Measurements from ENCODE around the gene JMJD1C. TPM values are rescaled to one million over a fixed set of nuclear protein-coding genes. Genes with fewer than 3 reads are reported as not detected.
A peak's percentile ranks its signal among the peaks of the same experiment; 100 is the strongest.

The JMJD1C gene
- total RNA-seq, 1 donor from 2014 or later, result 120 TPM

- TF ChIP-seq CTCF (IDR thresholded peaks at IDR 0.05), result no peak
- H3K4me3 Mint-ChIP-seq (ENCODE audit: unreplicated experiment), result no peak overlapping the region
- H3K27me3 Mint-ChIP-seq (ENCODE audit: unreplicated experiment), result no peaks in the 10 kb centered on the region
- H3K36me3 Mint-ChIP-seq (ENCODE audit: unreplicated experiment), result peaks cover 9% of the 10 kb centered on the region
- H3K27ac Mint-ChIP-seq (ENCODE audit: unreplicated experiment), result peak overlapping the region; percentile 87
- H3K9me3 Mint-ChIP-seq (ENCODE audit: unreplicated experiment), result peaks cover 6% of the 10 kb centered on the region
- no peak for DNase-seq (ENCODE audit: extremely low spot score, unreplicated experiment)
- H3K4me1 Mint-ChIP-seq (ENCODE audit: unreplicated experiment), result peaks cover 33% of the 10 kb centered on the region
Measured at GRCh38 chr10:63375458-63375857, 90.3 kb downstream of the JMJD1C start.

- TF ChIP-seq CTCF (IDR thresholded peaks at IDR 0.05), result no peak
- Mint-ChIP-seq H3K36me3 (ENCODE audit: unreplicated experiment) (peaks cover 4% of the 10 kb centered on the region), H3K27ac (ENCODE audit: unreplicated experiment) (peak overlapping the region; percentile 87)
Measured at GRCh38 chr10:63374991-63375390, 90.8 kb downstream of the JMJD1C start.

GRCh38 chr10:63373176-63373575 lies 92.6 kb downstream of the JMJD1C start:
- TF ChIP-seq CTCF (IDR thresholded peaks at IDR 0.05), result no peak
- peaks cover 6% of the 10 kb centered on the region for H3K9me3 Mint-ChIP-seq (ENCODE audit: unreplicated experiment)
- no peak overlapping the region for H3K4me3 Mint-ChIP-seq (ENCODE audit: unreplicated experiment)
- peaks cover 33% of the 10 kb centered on the region for H3K4me1 Mint-ChIP-seq (ENCODE audit: unreplicated experiment)
- H3K27ac Mint-ChIP-seq (ENCODE audit: unreplicated experiment), result no peak overlapping the region
- DNase-seq (ENCODE audit: extremely low spot score, unreplicated experiment), result no peak
- no peaks in the 10 kb centered on the region for H3K27me3 Mint-ChIP-seq (ENCODE audit: unreplicated experiment)
- H3K36me3 Mint-ChIP-seq (ENCODE audit: unreplicated experiment), result no peaks in the 10 kb centered on the region

More at GRCh38 chr10:63374991-63375390, 90.8 kb downstream of the JMJD1C start:
- Mint-ChIP-seq H3K27me3 (ENCODE audit: unreplicated experiment) (no peaks in the 10 kb centered on the region), H3K4me3 (ENCODE audit: unreplicated experiment) (no peak overlapping the region), H3K9me3 (ENCODE audit: unreplicated experiment) (peaks cover 6% of the 10 kb centered on the region), H3K4me1 (ENCODE audit: unreplicated experiment) (peaks cover 33% of the 10 kb centered on the region)
- no peak for DNase-seq (ENCODE audit: extremely low spot score, unreplicated experiment)

GRCh38 chr10:63369711-63370110 lies 96.1 kb downstream of the JMJD1C start:
- Mint-ChIP-seq H3K4me3 (ENCODE audit: unreplicated experiment) (no peak overlapping the region), H3K4me1 (ENCODE audit: unreplicated experiment) (peaks cover 7% of the 10 kb centered on the region), H3K36me3 (ENCODE audit: unreplicated experiment) (no peaks in the 10 kb centered on the region), H3K9me3 (ENCODE audit: unreplicated experiment) (peaks cover 6% of the 10 kb centered on the region), H3K27ac (ENCODE audit: unreplicated experiment) (no peak overlapping the region), H3K27me3 (ENCODE audit: unreplicated experiment) (no peaks in the 10 kb centered on the region)
- no peak for TF ChIP-seq CTCF (IDR thresholded peaks at IDR 0.05)
- DNase-seq (ENCODE audit: extremely low spot score, unreplicated experiment), result no peak

GRCh38 chr10:63368365-63368764 lies 97.4 kb downstream of the JMJD1C start:
- no peak for DNase-seq (ENCODE audit: extremely low spot score, unreplicated experiment)
- no peak for TF ChIP-seq CTCF (IDR thresholded peaks at IDR 0.05)
- H3K9me3 Mint-ChIP-seq (ENCODE audit: unreplicated experiment), result no peaks in the 10 kb centered on the region
- H3K4me1 Mint-ChIP-seq (ENCODE audit: unreplicated experiment), result peaks cover 2% of the 10 kb centered on the region
- no peaks in the 10 kb centered on the region for H3K36me3 Mint-ChIP-seq (ENCODE audit: unreplicated experiment)
- no peak overlapping the region for H3K27ac Mint-ChIP-seq (ENCODE audit: unreplicated experiment)
- no peaks in the 10 kb centered on the region for H3K27me3 Mint-ChIP-seq (ENCODE audit: unreplicated experiment)
- H3K4me3 Mint-ChIP-seq (ENCODE audit: unreplicated experiment), result no peak overlapping the region

Data from osteocyte (in vitro differentiated cells).